ENCODE data around the gene SEC22C.

DNA sequence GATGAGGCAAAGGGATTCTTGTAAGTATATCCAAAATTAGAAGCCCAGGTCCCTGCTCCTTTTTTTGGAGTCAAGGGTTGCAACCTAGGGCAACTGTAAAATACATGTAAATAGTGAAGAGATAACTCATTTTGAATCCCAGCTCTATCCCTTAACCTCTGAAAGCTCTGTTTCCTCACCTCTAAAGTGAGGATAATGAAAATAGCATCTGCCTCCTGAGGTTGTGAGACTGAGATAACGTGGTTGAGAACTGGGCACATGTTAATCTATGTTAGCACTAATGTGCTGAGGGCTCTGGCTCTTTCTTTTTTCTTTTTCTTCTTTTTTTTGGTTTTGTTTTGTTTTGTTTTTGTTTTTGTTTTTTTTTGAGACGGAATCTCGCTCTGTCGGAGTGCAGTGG lies 13.9 kb upstream of the SEC22C start:
- TF ChIP-seq, protein P1, sequence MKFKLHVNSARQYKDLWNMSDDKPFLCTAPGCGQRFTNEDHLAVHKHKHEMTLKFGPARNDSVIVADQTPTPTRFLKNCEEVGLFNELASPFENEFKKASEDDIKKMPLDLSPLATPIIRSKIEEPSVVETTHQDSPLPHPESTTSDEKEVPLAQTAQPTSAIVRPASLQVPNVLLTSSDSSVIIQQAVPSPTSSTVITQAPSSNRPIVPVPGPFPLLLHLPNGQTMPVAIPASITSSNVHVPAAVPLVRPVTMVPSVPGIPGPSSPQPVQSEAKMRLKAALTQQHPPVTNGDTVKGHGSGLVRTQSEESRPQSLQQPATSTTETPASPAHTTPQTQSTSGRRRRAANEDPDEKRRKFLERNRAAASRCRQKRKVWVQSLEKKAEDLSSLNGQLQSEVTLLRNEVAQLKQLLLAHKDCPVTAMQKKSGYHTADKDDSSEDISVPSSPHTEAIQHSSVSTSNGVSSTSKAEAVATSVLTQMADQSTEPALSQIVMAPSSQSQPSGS (CRISPR knock-in tag; IDR thresholded peaks at IDR 0.05): no peak
- TF ChIP-seq ZNF550 (CRISPR knock-in tag; IDR thresholded peaks at IDR 0.05; ENCODE audit: borderline replicate concordance): no peak
- TF ChIP-seq ZBTB42 (CRISPR knock-in tag; IDR thresholded peaks at IDR 0.05): no peak
- TF ChIP-seq NKX3-1 (CRISPR knock-in tag; IDR thresholded peaks at IDR 0.05): no peak
- TF ChIP-seq, protein P2, sequence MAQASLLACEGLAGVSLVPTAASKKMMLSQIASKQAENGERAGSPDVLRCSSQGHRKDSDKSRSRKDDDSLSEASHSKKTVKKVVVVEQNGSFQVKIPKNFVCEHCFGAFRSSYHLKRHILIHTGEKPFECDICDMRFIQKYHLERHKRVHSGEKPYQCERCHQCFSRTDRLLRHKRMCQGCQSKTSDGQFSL (CRISPR knock-in tag; IDR thresholded peaks at IDR 0.05): no peak
- TF ChIP-seq, protein P3, sequence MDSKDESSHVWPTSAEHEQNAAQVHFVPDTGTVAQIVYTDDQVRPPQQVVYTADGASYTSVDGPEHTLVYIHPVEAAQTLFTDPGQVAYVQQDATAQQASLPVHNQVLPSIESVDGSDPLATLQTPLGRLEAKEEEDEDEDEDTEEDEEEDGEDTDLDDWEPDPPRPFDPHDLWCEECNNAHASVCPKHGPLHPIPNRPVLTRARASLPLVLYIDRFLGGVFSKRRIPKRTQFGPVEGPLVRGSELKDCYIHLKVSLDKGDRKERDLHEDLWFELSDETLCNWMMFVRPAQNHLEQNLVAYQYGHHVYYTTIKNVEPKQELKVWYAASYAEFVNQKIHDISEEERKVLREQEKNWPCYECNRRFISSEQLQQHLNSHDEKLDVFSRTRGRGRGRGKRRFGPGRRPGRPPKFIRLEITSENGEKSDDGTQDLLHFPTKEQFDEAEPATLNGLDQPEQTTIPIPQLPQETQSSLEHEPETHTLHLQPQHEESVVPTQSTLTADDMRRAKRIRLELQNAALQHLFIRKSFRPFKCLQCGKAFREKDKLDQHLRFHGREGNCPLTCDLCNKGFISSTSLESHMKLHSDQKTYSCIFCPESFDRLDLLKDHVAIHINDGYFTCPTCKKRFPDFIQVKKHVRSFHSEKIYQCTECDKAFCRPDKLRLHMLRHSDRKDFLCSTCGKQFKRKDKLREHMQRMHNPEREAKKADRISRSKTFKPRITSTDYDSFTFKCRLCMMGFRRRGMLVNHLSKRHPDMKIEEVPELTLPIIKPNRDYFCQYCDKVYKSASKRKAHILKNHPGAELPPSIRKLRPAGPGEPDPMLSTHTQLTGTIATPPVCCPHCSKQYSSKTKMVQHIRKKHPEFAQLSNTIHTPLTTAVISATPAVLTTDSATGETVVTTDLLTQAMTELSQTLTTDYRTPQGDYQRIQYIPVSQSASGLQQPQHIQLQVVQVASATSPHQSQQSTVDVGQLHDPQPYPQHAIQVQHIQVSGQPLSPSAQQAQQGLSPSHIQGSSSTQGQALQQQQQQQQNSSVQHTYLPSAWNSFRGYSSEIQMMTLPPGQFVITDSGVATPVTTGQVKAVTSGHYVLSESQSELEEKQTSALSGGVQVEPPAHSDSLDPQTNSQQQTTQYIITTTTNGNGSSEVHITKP (CRISPR knock-in tag; IDR thresholded peaks at IDR 0.05; ENCODE audit: low read depth): no peak
- TF ChIP-seq, protein P4, sequence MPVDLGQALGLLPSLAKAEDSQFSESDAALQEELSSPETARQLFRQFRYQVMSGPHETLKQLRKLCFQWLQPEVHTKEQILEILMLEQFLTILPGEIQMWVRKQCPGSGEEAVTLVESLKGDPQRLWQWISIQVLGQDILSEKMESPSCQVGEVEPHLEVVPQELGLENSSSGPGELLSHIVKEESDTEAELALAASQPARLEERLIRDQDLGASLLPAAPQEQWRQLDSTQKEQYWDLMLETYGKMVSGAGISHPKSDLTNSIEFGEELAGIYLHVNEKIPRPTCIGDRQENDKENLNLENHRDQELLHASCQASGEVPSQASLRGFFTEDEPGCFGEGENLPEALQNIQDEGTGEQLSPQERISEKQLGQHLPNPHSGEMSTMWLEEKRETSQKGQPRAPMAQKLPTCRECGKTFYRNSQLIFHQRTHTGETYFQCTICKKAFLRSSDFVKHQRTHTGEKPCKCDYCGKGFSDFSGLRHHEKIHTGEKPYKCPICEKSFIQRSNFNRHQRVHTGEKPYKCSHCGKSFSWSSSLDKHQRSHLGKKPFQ (CRISPR knock-in tag; IDR thresholded peaks at IDR 0.05; ENCODE audit: insufficient replicate concordance): no peak
- TF ChIP-seq, protein P5, sequence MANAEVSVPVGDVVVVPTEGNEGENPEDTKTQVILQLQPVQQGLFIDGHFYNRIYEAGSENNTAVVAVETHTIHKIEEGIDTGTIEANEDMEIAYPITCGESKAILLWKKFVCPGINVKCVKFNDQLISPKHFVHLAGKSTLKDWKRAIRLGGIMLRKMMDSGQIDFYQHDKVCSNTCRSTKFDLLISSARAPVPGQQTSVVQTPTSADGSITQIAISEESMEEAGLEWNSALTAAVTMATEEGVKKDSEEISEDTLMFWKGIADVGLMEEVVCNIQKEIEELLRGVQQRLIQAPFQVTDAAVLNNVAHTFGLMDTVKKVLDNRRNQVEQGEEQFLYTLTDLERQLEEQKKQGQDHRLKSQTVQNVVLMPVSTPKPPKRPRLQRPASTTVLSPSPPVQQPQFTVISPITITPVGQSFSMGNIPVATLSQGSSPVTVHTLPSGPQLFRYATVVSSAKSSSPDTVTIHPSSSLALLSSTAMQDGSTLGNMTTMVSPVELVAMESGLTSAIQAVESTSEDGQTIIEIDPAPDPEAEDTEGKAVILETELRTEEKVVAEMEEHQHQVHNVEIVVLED (CRISPR knock-in tag; IDR thresholded peaks at IDR 0.05; ENCODE audit: borderline replicate concordance): no peak
- TF ChIP-seq TRIM24 (CRISPR knock-in tag; IDR thresholded peaks at IDR 0.05): no peak
- no peak for TF ChIP-seq RBM22 (optimal IDR thresholded peaks at IDR 0.05; ENCODE audit: low read length)
- TF ChIP-seq, protein P6, sequence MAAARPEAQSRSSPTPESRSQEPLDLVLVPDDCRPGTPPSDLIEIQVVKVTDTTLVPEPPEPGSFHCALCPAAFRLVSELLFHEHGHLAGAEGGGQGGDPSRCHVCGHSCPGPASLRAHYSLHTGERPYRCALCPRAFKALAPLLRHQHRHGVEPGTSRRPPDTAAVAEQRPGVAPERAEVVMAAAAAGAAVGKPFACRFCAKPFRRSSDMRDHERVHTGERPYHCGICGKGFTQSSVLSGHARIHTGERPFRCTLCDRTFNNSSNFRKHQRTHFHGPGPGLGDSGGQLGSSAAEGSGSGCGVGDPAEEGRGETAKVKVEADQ (CRISPR knock-in tag; IDR thresholded peaks at IDR 0.05; ENCODE audit: borderline replicate concordance): no peak
- no peak for TF ChIP-seq GABPA (IDR thresholded peaks at IDR 0.05; ENCODE audit: low read depth, low read length)
- no peak for TF ChIP-seq GABPA (CRISPR knock-in tag; IDR thresholded peaks at IDR 0.05; ENCODE audit: low read depth)
- no peak for TF ChIP-seq ASH2L (IDR thresholded peaks at IDR 0.05; ENCODE audit: insufficient read length, low read depth, low read length)
- TF ChIP-seq, protein P7, sequence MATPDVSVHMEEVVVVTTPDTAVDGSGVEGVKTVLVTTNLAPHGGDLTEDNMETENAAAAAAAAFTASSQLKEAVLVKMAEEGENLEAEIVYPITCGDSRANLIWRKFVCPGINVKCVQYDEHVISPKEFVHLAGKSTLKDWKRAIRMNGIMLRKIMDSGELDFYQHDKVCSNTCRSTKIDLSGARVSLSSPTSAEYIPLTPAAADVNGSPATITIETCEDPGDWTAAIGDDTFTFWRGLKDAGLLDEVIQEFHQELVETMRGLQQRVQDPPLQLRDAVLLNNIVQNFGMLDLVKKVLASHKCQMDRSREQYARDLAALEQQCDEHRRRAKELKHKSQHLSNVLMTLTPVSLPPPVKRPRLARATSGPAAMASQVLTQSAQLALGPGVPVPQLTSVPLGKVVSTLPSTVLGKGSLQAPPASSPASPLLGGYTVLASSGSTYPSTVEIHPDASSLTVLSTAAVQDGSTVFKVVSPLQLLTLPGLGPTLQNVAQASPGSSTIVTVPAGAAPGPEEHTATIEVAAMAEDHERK (CRISPR knock-in tag; IDR thresholded peaks at IDR 0.05; ENCODE audit: low read depth): no peak

Data from HepG2 (cell line).